ENCODE data around the gene SLC7A5.
A peak's percentile ranks its signal among the peaks of the same experiment; 100 is the strongest.

Gene SLC7A5

DNA sequence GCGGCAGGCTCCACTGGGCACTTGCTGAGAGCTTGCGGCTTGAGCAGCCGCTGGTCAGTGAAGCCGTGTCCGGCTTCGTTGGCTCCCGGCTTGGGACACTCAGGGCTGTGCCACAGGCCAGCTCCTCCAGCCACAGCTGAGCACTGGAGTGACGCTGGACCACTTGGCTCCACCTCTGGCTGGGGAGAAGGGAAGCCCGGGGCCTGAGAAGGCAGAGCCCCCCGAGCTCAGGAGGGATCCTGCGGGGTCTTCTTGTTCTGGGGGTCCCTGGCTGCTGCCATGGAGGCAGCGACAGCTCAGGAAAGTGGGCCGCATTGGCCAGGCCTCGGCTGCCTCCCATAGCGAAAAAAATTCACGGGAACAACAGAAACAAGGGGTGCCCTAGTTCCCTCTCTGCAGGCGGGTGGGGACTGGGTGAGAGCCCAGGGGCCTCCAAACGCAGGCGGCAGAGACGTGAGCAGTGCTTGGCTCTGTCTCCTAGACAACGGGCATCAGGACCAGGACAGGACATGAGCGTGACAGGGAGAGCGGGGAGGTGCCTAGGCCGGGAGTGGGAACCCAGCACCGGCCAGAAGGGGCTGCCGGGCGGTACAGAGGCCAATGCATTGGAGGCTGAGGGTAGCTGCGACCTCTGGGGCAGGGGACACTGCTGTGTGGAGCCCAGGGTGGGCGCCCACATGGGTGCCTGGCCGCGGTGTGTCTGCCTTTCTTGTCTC lies 37.7 kb downstream of the SLC7A5 start:
- Histone ChIP-seq H3K4me2 (ENCODE audit: low read length, poor library complexity, severe bottlenecking) (no peak overlapping the region), H2AFZ (ENCODE audit: low read depth, low read length) (no peak overlapping the region), H3K18ac (ENCODE audit: low read depth in 1 of 2, low read length in 2 of 2) (no peak overlapping the region), H3K14ac (ENCODE audit: low read length in 2 of 2) (no peak overlapping the region), H2BK120ac (ENCODE audit: low read depth, low read length) (no peak overlapping the region), H3K36me3 (ENCODE audit: control insufficient read depth in 1 of 2, insufficient read depth in 2 of 2, low read depth in 1 of 2, low read length in 2 of 2) (peaks cover 12 to 70% of the 10 kb centered on the region in 2 experiments), H4K8ac (ENCODE audit: low read length) (no peak overlapping the region), H3K27me3 (ENCODE audit: control insufficient read depth in 1 of 2, insufficient read depth in 1 of 2, low read length in 2 of 2) (no peaks in the 10 kb centered on the region), H3K79me1 (replicated peaks; ENCODE audit: low read length, poor library complexity, severe bottlenecking) (no peaks in the 10 kb centered on the region), H3K9me3 (ENCODE audit: control insufficient read depth, low read length) (no peaks in the 10 kb centered on the region), H3K9ac (ENCODE audit: low read length) (no peak overlapping the region), H3K23ac (ENCODE audit: low read length in 2 of 2) (no peak overlapping the region), H3K27ac (ENCODE audit: low read length, poor library complexity, severe bottlenecking) (no peak overlapping the region), H2AK5ac (ENCODE audit: low read length, severe bottlenecking) (no peak overlapping the region), H3K4me1 (ENCODE audit: control insufficient read depth, insufficient read depth, low read depth, low read length) (peaks cover 22% of the 10 kb centered on the region), H2BK12ac (ENCODE audit: low read length in 2 of 2) (no peak overlapping the region), H3K4ac (ENCODE audit: low read depth in 1 of 2, low read length in 2 of 2) (no peak overlapping the region), H3K4me3 (ENCODE audit: insufficient read depth in 1 of 2, low read depth in 1 of 2, low read length in 2 of 2) (no peak overlapping the region), H2BK5ac (ENCODE audit: low read depth, low read length, poor library complexity, severe bottlenecking) (no peak overlapping the region), H4K91ac (ENCODE audit: low read length) (peak overlapping the region; percentile 47), H2BK15ac (ENCODE audit: low read depth, poor library complexity, severe bottlenecking) (no peak overlapping the region)
- no peak for DNase-seq
- 96% methylated on average over 31 of the region's 31 CpGs for WGBS

DNA sequence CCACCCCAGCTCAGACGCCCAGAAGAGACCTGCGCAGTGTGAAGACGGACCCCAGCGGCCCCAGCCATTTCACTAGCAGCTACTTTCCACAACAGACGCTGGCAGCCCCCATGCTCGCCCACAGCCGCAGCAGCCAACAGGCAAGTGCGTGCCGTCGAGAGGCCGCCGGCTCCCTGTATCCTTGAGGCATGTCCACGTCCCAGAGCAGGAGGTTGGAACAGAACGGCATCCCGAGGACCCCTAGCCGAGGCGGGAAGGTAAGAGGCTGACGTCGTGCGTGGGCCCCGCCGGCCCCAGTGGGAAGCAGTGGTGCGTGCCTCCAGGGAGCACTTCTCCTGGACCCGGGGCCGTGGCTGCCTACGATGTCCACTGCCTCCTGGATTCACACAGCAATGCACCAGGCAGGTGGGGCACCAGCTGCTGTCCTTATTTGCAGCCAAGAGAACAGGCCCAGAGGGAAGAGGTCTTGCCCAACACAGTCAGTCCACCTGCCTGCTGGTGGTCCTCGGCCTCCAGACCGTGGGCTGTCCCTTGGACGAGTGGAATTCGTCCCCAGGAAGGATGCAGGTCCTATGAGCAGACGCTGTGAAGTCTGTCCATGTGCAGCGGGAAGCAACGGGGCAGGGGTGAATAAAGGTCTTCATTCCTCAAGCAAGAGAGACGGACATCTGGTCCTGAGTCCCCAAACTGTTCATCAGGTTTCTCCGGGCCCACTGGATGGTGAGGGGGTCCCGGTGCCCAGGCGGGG lies 38.5 kb downstream of the SLC7A5 start:
- Histone ChIP-seq H2BK5ac (ENCODE audit: low read depth, low read length, poor library complexity, severe bottlenecking) (no peak overlapping the region), H2BK15ac (ENCODE audit: low read depth, poor library complexity, severe bottlenecking) (no peak overlapping the region), H3K14ac (ENCODE audit: low read length in 2 of 2) (no peak overlapping the region), H3K27ac (ENCODE audit: low read length, poor library complexity, severe bottlenecking) (no peak overlapping the region), H4K8ac (ENCODE audit: low read length) (no peak overlapping the region), H2BK120ac (ENCODE audit: low read depth, low read length) (no peak overlapping the region), H3K4ac (ENCODE audit: low read depth in 1 of 2, low read length in 2 of 2) (no peak overlapping the region), H3K36me3 (ENCODE audit: control insufficient read depth in 1 of 2, insufficient read depth in 2 of 2, low read depth in 1 of 2, low read length in 2 of 2) (peaks cover 7 to 62% of the 10 kb centered on the region in 2 experiments), H3K18ac (ENCODE audit: low read depth in 1 of 2, low read length in 2 of 2) (no peak overlapping the region), H3K4me3 (ENCODE audit: insufficient read depth in 1 of 2, low read depth in 1 of 2, low read length in 2 of 2) (no peak overlapping the region), H3K9ac (ENCODE audit: low read length) (no peak overlapping the region), H3K4me1 (ENCODE audit: control insufficient read depth, insufficient read depth, low read depth, low read length) (peaks cover 22% of the 10 kb centered on the region), H3K23ac (ENCODE audit: low read length in 2 of 2) (no peak overlapping the region), H2AK5ac (ENCODE audit: low read length, severe bottlenecking) (no peak overlapping the region), H2AFZ (ENCODE audit: low read depth, low read length) (no peak overlapping the region), H3K9me3 (ENCODE audit: control insufficient read depth, low read length) (no peaks in the 10 kb centered on the region), H3K4me2 (ENCODE audit: low read length, poor library complexity, severe bottlenecking) (no peak overlapping the region), H2BK12ac (ENCODE audit: low read length in 2 of 2) (no peak overlapping the region), H3K79me1 (replicated peaks; ENCODE audit: low read length, poor library complexity, severe bottlenecking) (no peaks in the 10 kb centered on the region), H4K91ac (ENCODE audit: low read length) (no peak overlapping the region), H3K27me3 (ENCODE audit: control insufficient read depth in 1 of 2, insufficient read depth in 1 of 2, low read length in 2 of 2) (no peaks in the 10 kb centered on the region)
- 91% methylated on average over 37 of the region's 37 CpGs for WGBS
- DNase-seq = no peak

DNA sequence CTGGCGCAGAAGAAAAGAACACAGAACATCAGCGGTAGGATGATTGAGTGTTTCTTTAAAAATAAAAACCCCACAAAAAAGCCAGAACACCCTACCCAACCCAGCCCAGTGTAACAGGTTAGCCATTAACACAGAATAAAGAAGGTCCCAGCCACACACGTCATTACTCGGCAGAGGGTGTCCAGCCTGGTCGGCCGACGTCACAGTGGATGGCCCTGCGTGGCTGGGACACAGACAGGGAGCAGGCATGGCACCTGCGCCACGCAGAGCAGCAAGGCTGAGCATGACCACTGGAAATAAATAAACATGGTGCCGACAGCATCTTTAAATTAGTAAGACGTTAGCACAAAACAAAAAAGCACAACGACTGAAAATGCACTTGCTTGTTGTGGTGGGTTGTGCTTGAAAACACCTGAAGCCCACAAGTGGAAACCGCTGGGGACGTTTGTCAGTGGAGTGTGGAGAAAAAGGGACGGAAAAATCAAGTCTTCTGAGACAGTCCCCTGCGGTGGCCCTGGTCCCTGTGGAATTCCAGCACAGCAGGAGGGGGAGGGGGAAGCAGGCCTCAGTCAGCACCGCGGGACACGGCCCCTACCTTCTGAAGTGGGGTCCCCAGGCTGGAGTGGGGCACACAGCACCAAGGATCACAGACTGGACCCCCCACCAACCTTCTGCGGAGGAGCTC lies 39.2 kb downstream of the SLC7A5 start:
- WGBS = 92% methylated on average over 20 of the region's 21 CpGs
- Histone ChIP-seq H2BK120ac (ENCODE audit: low read depth, low read length) (no peak overlapping the region), H3K9ac (ENCODE audit: low read length) (no peak overlapping the region)

DNA sequence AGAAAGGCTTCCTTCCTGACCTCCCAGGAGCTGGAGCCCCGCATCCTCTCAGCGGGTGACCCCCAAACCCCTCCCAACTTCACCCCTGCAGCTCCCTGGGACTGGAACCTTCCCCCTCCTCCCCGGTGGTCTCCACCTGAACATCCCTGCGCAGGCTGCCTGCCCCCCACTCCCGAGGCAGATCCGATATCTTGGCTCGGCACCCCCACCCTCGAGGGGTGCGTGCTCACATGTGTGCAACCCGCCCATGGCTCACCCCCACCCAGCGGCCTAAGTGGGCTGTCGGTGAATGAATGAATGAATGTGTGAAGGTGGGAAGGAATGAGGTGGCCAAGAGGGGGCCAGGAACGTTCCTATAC lies 39.7 kb downstream of the SLC7A5 start:
- H2AK5ac ChIP-seq (ENCODE audit: low read length, severe bottlenecking) = no peak overlapping the region
- no peak overlapping the region for H2BK15ac ChIP-seq (ENCODE audit: low read depth, poor library complexity, severe bottlenecking)
- no peak overlapping the region for H3K4ac ChIP-seq (ENCODE audit: low read depth in 1 of 2, low read length in 2 of 2)
- no peak overlapping the region for H3K9ac ChIP-seq (ENCODE audit: low read length)
- H2BK12ac ChIP-seq (ENCODE audit: low read length in 2 of 2) = no peak overlapping the region
- H3K36me3 ChIP-seq (ENCODE audit: control insufficient read depth in 1 of 2, insufficient read depth in 2 of 2, low read depth in 1 of 2, low read length in 2 of 2) = peaks cover 7 to 50% of the 10 kb centered on the region in 2 experiments
- WGBS = 99% methylated on average over 12 of the region's 13 CpGs
- H2AFZ ChIP-seq (ENCODE audit: low read depth, low read length) = no peak overlapping the region
- no peak overlapping the region for H3K27ac ChIP-seq (ENCODE audit: low read length, poor library complexity, severe bottlenecking)
- H3K4me3 ChIP-seq (ENCODE audit: insufficient read depth in 1 of 2, low read depth in 1 of 2, low read length in 2 of 2) = no peak overlapping the region
- H3K27me3 ChIP-seq (ENCODE audit: control insufficient read depth in 1 of 2, insufficient read depth in 1 of 2, low read length in 2 of 2) = peaks cover 10 to 11% of the 10 kb centered on the region in 2 experiments
- no peak overlapping the region for H2BK120ac ChIP-seq (ENCODE audit: low read depth, low read length)
- no peak overlapping the region for H4K8ac ChIP-seq (ENCODE audit: low read length)
- H3K79me1 ChIP-seq (replicated peaks; ENCODE audit: low read length, poor library complexity, severe bottlenecking) = no peaks in the 10 kb centered on the region
- H2BK5ac ChIP-seq (ENCODE audit: low read depth, low read length, poor library complexity, severe bottlenecking) = no peak overlapping the region
- H3K18ac ChIP-seq (ENCODE audit: low read depth in 1 of 2, low read length in 2 of 2) = no peak overlapping the region
- H4K91ac ChIP-seq (ENCODE audit: low read length) = no peak overlapping the region
- no peak for DNase-seq
- no peak overlapping the region for H3K23ac ChIP-seq (ENCODE audit: low read length in 2 of 2)
- H3K14ac ChIP-seq (ENCODE audit: low read length in 2 of 2) = no peak overlapping the region
- no peak overlapping the region for H3K4me2 ChIP-seq (ENCODE audit: low read length, poor library complexity, severe bottlenecking)
- no peaks in the 10 kb centered on the region for H3K9me3 ChIP-seq (ENCODE audit: control insufficient read depth, low read length)
- H3K4me1 ChIP-seq (ENCODE audit: control insufficient read depth, insufficient read depth, low read depth, low read length) = peaks cover 17% of the 10 kb centered on the region

More for the DNA sequence above, 39.2 kb downstream of the SLC7A5 start:
- Histone ChIP-seq H3K4ac (ENCODE audit: low read depth in 1 of 2, low read length in 2 of 2) (no peak overlapping the region), H3K14ac (ENCODE audit: low read length in 2 of 2) (no peak overlapping the region), H2BK12ac (ENCODE audit: low read length in 2 of 2) (no peak overlapping the region), H3K4me1 (ENCODE audit: control insufficient read depth, insufficient read depth, low read depth, low read length) (peaks cover 22% of the 10 kb centered on the region), H4K8ac (ENCODE audit: low read length) (no peak overlapping the region), H3K9me3 (ENCODE audit: control insufficient read depth, low read length) (no peaks in the 10 kb centered on the region), H4K91ac (ENCODE audit: low read length) (no peak overlapping the region), H3K36me3 (ENCODE audit: control insufficient read depth in 1 of 2, insufficient read depth in 2 of 2, low read depth in 1 of 2, low read length in 2 of 2) (peaks cover 7 to 56% of the 10 kb centered on the region in 2 experiments), H2AK5ac (ENCODE audit: low read length, severe bottlenecking) (no peak overlapping the region), H3K4me2 (ENCODE audit: low read length, poor library complexity, severe bottlenecking) (no peak overlapping the region), H3K79me1 (replicated peaks; ENCODE audit: low read length, poor library complexity, severe bottlenecking) (no peaks in the 10 kb centered on the region), H3K18ac (ENCODE audit: low read depth in 1 of 2, low read length in 2 of 2) (no peak overlapping the region), H3K27ac (ENCODE audit: low read length, poor library complexity, severe bottlenecking) (no peak overlapping the region), H3K23ac (ENCODE audit: low read length in 2 of 2) (no peak overlapping the region), H3K27me3 (ENCODE audit: control insufficient read depth in 1 of 2, insufficient read depth in 1 of 2, low read length in 2 of 2) (peaks cover 4 to 6% of the 10 kb centered on the region in 2 experiments), H2BK5ac (ENCODE audit: low read depth, low read length, poor library complexity, severe bottlenecking) (no peak overlapping the region), H2BK15ac (ENCODE audit: low read depth, poor library complexity, severe bottlenecking) (no peak overlapping the region), H2AFZ (ENCODE audit: low read depth, low read length) (no peak overlapping the region), H3K4me3 (ENCODE audit: insufficient read depth in 1 of 2, low read depth in 1 of 2, low read length in 2 of 2) (no peak overlapping the region)
- DNase-seq = no peak
